Frontal cortex (tissue), 4 donors: ENCODE measurements around the gene HMGCL. TPM values are rescaled to one million over a fixed set of nuclear protein-coding genes. Genes with fewer than 3 reads are reported as not detected.
A peak's percentile ranks its signal among the peaks of the same experiment; 100 is the strongest.
"Not testable (repeated sequence)": the region's sequence is repeated elsewhere in the genome, so short reads cannot be mapped to it uniquely, and the experiment has no call there.

Experiments
- DNase-seq, 2 donors: peaks; one replicate each; pipeline ENCODE4 v3.0.0; 2012; ENCODE audit warnings: low spot score in 2 of 2
- FAIRE-seq: peaks from 2 replicates; lab custom pipeline; 2012; peaks lifted over from hg19 to GRCh38; lab: Jason Lieb, UNC
- total RNA-seq: library from RNA; depleted of rRNA; stranded (reverse); fragments of >200 nt; gene quantifications from one replicate; pipeline ENCODE4 v1.2.3, GENCODE V29; 2014
- donor health status: control.
- donor health status: control.
- donor health status: control.

The HMGCL gene
- total RNA-seq, 1 donor from 2014 or later = 11.8 TPM

GRCh38 chr1:23787701-23788100, 37.5 kb downstream of the HMGCL start:
- FAIRE-seq = no peak
- no peak for DNase-seq

- FAIRE-seq = no peak
- DNase-seq = no peak
Observed at GRCh38 chr1:23784846-23785245, 40.4 kb downstream of the HMGCL start.

DNA sequence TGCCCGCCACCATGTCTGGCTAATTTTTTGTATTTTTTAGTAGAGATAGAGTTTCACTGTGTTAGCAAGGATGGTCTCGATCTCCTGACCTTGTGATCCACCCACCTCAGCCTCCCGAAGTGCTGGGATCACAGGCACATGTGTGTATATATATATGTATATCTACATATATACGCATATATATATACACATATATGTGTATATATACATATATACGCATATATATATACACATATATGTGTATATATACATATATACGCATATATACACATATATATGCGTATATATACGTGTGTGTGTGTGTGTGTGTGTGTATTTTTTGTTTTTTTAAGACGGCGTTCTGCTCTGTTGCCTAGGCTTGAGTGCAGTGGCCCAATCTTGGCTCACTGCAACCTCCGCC, 42.1 kb downstream of the HMGCL start:
- not testable (repeated sequence) for FAIRE-seq, DNase-seq

- FAIRE-seq (no peak), DNase-seq (no peak)
Observed at GRCh38 chr1:23779826-23780371, 45.3 kb downstream of the HMGCL start.

DNA sequence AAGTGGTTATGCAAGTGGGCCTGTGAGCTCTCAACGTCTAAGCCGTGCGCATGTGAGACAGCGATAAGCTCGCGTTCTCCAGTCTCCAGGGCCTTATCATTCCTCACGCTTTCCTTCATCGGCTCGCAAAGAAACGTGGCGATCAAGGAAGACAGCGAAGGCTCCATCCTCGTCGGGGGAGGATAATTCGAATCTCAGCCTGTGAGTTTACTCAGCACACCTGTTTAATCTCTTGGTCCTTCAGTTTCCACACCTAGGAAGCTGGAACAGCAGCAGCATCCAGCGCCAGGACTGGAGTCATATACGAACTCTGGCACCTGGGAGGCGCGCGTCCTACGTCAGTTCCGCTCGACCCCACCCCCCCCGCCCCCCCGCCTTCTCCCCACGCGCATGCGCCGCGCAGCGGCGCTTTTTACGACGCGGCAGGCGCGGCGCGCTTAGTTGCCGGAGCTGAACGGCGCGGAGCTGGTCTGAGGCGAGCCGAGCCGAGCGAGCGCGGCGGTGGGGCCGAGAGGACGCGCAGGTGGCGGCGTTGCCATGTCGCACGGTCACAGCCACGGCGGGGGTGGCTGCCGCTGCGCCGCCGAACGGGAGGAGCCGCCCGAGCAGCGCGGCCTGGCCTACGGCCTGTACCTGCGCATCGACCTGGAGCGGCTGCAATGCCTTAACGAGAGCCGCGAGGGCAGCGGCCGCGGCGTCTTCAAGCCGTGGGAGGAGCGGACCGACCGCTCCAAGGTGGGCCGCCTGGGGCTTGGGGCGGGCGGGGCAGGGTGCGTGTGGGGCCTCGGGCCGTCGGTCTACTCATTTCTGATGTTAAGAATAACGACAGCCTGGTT, 47.0 kb downstream of the HMGCL start, which contains the start of gene PITHD1:
TSS of gene PITHD1 (plus strand) at position 440 of the 836 bp plus-strand sequence. CDS start at position 538, 98 bp downstream.
- FAIRE-seq = no peak

GRCh38 chr1:23776217-23776616, 49.0 kb downstream of the HMGCL start:
- DNase-seq (no peak), FAIRE-seq (no peak)

More for the DNA sequence above, 47.0 kb downstream of the HMGCL start, which contains the start of gene PITHD1:
- DNase-seq = peak; percentile 92 to 94

DNA sequence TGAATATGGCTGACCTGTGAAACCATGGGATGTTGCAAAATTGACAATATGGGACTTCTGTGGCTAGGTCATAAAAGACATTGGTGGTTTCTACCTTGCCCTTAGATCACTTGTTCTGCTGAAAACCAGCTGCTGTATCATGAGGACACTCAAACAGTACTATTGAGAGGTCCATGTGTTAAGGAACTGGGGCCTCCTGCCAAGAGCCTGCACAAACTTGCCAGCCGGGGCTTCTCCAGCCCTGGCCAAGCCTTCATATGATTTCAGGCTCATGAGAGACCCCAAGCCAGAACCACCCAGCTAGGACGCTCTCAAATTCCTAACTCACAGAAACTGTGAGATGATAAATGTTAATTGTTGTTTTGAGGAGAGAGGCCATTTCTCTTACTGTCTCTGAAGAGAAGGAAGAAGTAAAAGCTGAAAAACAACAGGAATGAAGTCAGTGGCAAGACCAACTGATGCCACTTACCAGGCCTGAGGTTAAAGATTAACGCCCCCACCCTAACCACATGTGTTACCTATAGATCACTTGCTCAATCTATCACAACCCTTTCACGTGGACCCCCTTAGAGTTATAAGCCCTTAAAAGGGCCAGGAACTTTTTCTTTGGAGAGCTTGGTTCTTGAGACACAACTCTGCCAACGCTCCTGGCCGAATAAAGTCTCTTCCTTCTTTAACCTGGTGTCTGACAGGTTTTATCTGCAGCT, 50.9 kb downstream of the HMGCL start:
- DNase-seq = no peak
- no peak for FAIRE-seq

DNA sequence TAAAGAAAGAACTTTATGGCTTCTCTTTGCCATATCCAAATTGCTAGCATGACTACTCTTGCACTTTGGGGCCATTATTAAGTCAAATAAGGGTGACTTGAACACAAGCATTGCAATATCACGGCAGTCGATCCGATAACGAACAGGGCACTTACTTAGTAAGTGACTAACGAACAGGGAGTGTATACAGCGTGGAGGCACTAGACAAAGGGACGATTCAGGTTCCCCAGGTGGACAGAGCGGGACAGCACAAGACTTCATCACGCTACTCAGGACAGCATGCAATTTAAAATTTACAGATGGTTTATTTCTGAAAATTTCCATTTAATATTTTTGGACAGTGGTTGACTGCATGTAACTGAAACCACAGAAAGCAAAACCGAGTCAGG, 52.4 kb downstream of the HMGCL start:
- DNase-seq (no peak), FAIRE-seq (no peak)

GRCh38 chr1:23772049-23772853, 53.0 kb downstream of the HMGCL start:
- no peak for FAIRE-seq
- DNase-seq = peak in 1 of 2 donors; percentile 49

DNA sequence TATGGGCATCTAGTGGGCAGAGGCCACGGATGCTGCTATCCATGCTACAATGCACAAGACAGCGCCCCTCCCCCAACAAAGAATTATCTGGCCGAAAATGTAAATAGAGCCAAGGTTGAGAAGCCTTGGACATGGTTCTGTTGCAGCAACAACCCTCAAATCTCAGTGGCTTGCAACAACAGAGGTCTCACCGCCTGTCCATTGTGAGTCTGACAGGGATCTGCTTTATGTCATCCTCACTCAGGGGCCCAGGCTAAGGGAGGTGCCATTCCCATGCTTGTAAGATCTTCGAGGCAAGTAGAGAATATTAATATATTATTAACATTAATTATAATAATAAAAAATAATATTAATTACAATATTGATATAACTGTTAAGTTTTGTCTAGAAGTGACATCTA, 56.5 kb downstream of the HMGCL start:
- DNase-seq (no peak), FAIRE-seq (no peak)

DNA sequence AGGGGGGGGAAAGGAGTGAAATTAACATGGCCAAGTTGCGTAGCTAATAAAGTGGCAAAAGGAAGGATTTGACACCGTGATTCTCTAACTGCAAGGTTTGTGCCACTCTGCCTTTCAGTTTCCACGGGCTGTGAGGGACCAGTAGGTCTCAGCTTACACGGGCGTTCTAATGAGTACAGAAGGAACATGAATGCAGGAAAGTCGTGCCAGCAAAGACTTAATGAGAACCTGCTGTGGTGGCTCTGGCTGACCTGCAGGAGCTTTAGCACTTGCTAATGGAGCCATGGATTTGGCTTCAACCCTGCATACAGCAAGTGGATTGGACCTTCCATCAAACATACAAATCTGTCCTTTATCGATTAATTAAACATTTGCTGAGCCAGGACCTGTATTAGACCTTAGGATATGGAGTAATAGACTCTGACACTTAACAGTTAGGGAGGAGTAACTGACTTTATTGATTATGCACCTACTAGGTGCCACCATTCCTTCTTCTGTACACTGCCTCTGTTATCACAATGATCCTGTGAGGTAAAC, 62.1 kb downstream of the HMGCL start:
- DNase-seq = no peak
- FAIRE-seq = no peak

GRCh38 chr1:23759277-23759676, 66.0 kb downstream of the HMGCL start:
- DNase-seq = no peak
- FAIRE-seq = no peak

DNA sequence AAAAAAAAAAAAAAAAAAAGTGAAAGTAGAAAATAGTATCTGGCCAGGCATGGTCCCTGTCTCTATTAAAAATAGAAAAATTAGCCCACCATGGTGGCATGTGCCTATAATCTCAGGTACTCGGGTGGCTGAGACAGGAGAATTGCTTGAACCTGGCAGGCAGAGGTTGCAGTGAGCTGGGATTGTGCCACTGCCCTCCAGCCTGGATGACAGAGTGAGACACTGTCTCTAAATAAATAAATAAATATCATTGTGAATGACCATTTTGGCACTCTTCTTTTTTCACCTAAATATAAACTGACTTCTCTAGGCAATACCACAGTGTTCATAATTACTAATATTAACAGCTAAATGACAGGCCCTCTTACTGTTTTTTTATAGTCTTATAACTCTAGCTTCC, 67.4 kb downstream of the HMGCL start:
- FAIRE-seq = no peak
- DNase-seq = no peak

DNA sequence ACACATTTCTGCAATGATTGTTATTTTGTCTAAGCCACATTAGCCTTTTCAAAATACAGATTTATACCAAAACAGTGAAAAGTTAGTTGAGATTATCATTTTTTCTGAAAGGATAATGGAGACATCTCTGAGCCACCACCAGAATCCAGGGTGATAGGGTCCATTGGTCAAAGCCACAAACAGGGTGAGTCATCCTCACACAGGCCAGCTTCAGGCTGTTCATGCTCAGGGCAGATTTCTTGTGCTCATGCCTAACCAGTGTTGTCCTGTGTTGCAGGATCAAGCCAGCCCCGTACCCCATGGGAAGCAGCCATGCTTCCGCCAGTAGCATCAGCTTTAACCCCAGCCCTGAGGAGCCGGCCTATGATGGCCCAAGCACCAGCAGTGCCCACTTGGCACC, 68.6 kb downstream of the HMGCL start:
- FAIRE-seq (no peak), DNase-seq (no peak)

DNA sequence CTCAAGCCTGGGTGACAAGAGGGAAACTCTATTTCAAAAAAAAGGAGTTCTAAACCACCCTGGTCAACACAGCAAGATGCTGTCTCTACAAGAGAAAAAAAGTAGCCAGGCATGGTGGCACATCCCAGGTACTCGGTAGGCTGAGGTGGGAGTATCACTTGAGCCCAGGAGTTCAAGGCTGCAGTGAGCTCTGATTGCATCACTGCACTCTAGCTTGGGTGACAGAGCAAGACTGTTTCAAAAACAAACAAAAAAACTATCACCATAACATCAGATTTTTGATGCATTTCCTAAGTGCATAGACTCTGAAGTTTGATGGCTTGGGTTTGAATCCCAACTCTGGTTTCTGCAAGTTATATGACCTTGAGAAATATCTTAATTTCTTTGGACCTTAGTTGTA, 72.3 kb downstream of the HMGCL start:
- DNase-seq (no peak), FAIRE-seq (no peak)

Other genes starting within 250 kb of the HMGCL start
- 1,023 TPM for gene RPL11, start 133.6 kb downstream of the HMGCL start, total RNA-seq
- 24.5 TPM for gene ELOA, start 82.0 kb downstream of the HMGCL start, total RNA-seq
- 83.6 TPM for gene PITHD1, start 47.0 kb downstream of the HMGCL start, total RNA-seq
- gene LYPLA2, start 34.3 kb downstream of the HMGCL start, total RNA-seq = 27.7 TPM
- 26.1 TPM for gene GALE, start 24.7 kb downstream of the HMGCL start, total RNA-seq
- 21.6 TPM for gene FUCA1, start 42.9 kb upstream of the HMGCL start, total RNA-seq
- not detected for gene CNR2, start 87.9 kb upstream of the HMGCL start, total RNA-seq
- 89.3 TPM for gene PNRC2, start 134.4 kb upstream of the HMGCL start, total RNA-seq
- gene SRSF10, start 154.9 kb upstream of the HMGCL start, total RNA-seq = 106 TPM